Gastroesophageal sphincter (tissue), 4 donors: ENCODE data around the gene CHD6. TPM values are rescaled to one million over a fixed set of nuclear protein-coding genes. Genes with fewer than 3 reads are reported as not detected.
A peak's percentile ranks its signal among the peaks of the same experiment; 100 is the strongest.

ENCODE experiments used
- ATAC-seq: fragments of 150-250 bp; one replicate; pipeline ENCODE4 v1.9.1; 2016; ENCODE audit warnings: mild to moderate bottlenecking, moderate library complexity
- H3K27ac ChIP-seq, 4 donors: fragments of 200-600 bp; sonication (generic) in 3 of 4; 1 replicate in 3 of 4; 2 replicates in 1 of 4; pipeline ENCODE4 v1.5.1; 2016 to 2019
- H3K27me3 ChIP-seq: fragments of 200-600 bp; sonication (generic); one replicate; pipeline ENCODE4 v1.5.1; 2019
- H3K36me3 ChIP-seq, 2 donors: fragments of 200-600 bp; sonication (generic); one replicate each; pipeline ENCODE4 v1.5.1; 2019; ENCODE audit warnings: control low read depth in 1 of 2
- H3K4me1 ChIP-seq, 3 donors: fragments of 200-600 bp; sonication (generic); 1 replicate in 2 of 3; 2 replicates in 1 of 3; pipeline ENCODE4 v1.5.1; 2016 to 2019; ENCODE audit warnings: control low read depth in 2 of 3
- H3K4me3 ChIP-seq, 2 donors: fragments of 200-600 bp; sonication (generic); one replicate each; pipeline ENCODE4 v1.5.1; 2019; ENCODE audit warnings: mild to moderate bottlenecking in 1 of 2, moderate library complexity in 1 of 2
- H3K9me3 ChIP-seq, 3 donors: fragments of 200-600 bp; sonication (generic); one replicate each; pipeline ENCODE4 v1.5.1; 2017 to 2019; ENCODE audit warnings: control low read depth in 2 of 3
- EP300 ChIP-seq: sonication (generic); formaldehyde crosslinking; IDR thresholded peaks from one replicate; pipeline ENCODE4 v1.6.1; 2017; ENCODE audit warnings: antibody characterized with exemption, mild to moderate bottlenecking
- POLR2A ChIP-seq, 2 donors: fragments of 450-650 bp; IDR thresholded peaks; one replicate each; pipeline ENCODE4 v1.6.1; 2017; ENCODE audit warnings: antibody characterized with exemption in 2 of 2, mild to moderate bottlenecking in 2 of 2, moderate library complexity in 1 of 2
- POLR2AphosphoS5 ChIP-seq: sonication (generic); formaldehyde crosslinking; IDR thresholded peaks from one replicate; pipeline ENCODE4 v1.6.1; 2017; ENCODE audit warnings: antibody characterized with exemption
- WGBS, 2 donors: methylation state at CpG; one replicate each; pipeline ENCODE4 v1.1.5; 2018; ENCODE audit warnings: low coverage in 1 of 2; 5-methylcytosine and 5-hydroxymethylcytosine counted together
- total RNA-seq, 4 donors: library from RNA; depleted of rRNA; stranded (reverse); fragments of >200 nt; gene quantifications; one replicate each; pipeline ENCODE4 v1.1.0, GENCODE V29; 2016
- TF ChIP-seq, protein P1 (sequence below), 4 experiments: fragments of 200-600 bp in 2 of 4; fragments of 450-650 bp in 2 of 4; sonication (generic) in 1 of 4; IDR thresholded peaks; one replicate each; pipeline ENCODE4 v1.5.1; 2017 to 2019; ENCODE audit warnings: antibody characterized with exemption in 4 of 4, mild to moderate bottlenecking in 2 of 4, moderate library complexity in 2 of 4

The CHD6 gene
- total RNA-seq, 4 donors from 2014 or later, result 37.4 to 58.3 (median 40.4) TPM

DNA sequence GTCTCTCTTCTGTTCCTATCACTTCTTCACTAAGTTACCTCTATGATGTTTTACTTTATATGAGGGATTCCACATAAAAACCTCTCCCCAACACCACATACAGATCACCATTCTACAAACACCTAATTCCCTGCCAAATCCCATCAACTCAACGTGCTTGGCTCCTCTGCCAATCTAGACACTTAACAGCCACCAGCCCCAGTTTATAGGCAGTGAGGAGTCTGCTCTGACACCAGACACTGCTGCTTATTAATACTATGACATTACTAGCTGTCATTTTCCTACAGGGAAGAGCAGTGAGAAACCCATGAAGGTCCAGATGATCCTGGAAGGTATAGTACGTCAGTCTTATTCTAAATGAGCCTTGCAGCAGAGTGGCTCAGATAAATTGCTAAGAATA, 104.3 kb downstream of the CHD6 start:
- WGBS, 2 donors, result 75 to 81% methylated on average over 2 of the region's 2 CpGs
- ATAC-seq, result no peak
- Histone ChIP-seq H3K27me3 (no peaks in the 10 kb centered on the region), H3K27ac (no peak overlapping the region), H3K9me3 (no peaks in the 10 kb centered on the region), H3K36me3 (peaks cover 0 to 27% of the 10 kb centered on the region in 2 donors), H3K4me1 (peaks cover 3 to 35% (median 8%) of the 10 kb centered on the region in 3 donors), H3K4me3 (no peak overlapping the region)
- TF ChIP-seq EP300 (no peak), POLR2AphosphoS5 (no peak), POLR2A (IDR thresholded peaks at IDR 0.05) (no peak)
- TF ChIP-seq, protein P1, sequence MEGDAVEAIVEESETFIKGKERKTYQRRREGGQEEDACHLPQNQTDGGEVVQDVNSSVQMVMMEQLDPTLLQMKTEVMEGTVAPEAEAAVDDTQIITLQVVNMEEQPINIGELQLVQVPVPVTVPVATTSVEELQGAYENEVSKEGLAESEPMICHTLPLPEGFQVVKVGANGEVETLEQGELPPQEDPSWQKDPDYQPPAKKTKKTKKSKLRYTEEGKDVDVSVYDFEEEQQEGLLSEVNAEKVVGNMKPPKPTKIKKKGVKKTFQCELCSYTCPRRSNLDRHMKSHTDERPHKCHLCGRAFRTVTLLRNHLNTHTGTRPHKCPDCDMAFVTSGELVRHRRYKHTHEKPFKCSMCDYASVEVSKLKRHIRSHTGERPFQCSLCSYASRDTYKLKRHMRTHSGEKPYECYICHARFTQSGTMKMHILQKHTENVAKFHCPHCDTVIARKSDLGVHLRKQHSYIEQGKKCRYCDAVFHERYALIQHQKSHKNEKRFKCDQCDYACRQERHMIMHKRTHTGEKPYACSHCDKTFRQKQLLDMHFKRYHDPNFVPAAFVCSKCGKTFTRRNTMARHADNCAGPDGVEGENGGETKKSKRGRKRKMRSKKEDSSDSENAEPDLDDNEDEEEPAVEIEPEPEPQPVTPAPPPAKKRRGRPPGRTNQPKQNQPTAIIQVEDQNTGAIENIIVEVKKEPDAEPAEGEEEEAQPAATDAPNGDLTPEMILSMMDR (IDR thresholded peaks at IDR 0.05), result no peak

DNA sequence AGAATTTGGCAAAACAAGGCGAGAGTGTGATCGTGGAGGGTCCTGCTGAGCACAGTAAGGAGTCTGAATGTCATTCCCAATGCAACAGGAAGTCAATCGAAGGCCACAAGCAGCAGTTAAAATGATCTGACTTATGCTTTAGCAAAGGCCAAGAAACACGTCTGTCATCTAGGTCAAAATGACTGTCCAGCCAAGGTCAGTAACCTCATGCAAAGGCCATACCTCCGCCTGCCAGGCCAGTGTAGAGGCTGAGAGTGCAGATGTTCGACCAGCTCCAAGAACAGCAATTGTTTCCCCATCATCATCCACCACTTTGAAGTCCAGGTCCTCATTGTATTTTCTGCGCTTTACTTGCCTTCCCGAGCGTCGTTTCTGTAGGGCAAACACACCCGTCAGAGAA, 105.6 kb downstream of the CHD6 start:
- WGBS, 2 donors, result 81 to 90% methylated on average over 7 to 11 of the region's 11 CpGs
- no peak overlapping the region for H3K4me3 ChIP-seq
- peaks cover 7 to 47% (median 8%) of the 10 kb centered on the region in 3 donors for H3K4me1 ChIP-seq
- no peak for ATAC-seq
- peaks cover 0 to 27% of the 10 kb centered on the region in 2 donors for H3K36me3 ChIP-seq
- no peaks in the 10 kb centered on the region for H3K9me3 ChIP-seq
- no peaks in the 10 kb centered on the region for H3K27me3 ChIP-seq
- no peak overlapping the region for H3K27ac ChIP-seq
- TF ChIP-seq, protein P1 (IDR thresholded peaks at IDR 0.05), result no peak
- TF ChIP-seq POLR2AphosphoS5, result no peak
- no peak for TF ChIP-seq EP300
- no peak for TF ChIP-seq POLR2A (IDR thresholded peaks at IDR 0.05)

DNA sequence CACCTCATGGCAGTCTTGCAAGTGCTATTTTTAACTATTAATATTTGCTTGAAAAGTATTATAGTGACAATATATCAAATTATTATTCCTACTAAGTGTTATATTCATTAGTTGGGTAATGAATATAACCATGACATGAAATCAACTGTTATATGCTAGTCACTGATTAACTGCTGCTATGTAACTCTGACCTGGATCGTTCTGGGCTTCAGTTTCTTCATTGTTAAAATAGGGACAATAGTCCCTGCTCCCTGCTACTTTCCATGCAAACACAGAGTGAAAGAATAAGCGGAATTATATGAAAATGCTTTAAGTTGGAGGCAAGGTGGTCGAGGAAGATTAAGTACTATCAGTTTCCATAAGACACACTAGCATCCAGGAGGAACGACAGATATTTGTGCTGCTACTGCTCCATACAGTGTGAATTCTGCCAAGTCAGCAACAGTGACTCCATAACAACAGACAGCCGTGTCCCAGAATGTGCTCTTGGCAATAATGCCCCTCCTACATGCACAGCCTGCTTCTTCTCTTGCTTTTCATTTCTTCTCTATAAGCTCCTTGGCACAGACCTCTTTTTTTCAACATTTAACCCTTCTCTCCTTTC, 107.2 kb downstream of the CHD6 start:
- Histone ChIP-seq H3K36me3 (peaks cover 0 to 27% of the 10 kb centered on the region in 2 donors), H3K4me3 (no peak overlapping the region), H3K27me3 (no peaks in the 10 kb centered on the region), H3K4me1 (peaks cover 7 to 56% (median 8%) of the 10 kb centered on the region in 3 donors), H3K27ac (peak overlapping the region in 2 of 4 donors; percentile 16 to 67), H3K9me3 (no peaks in the 10 kb centered on the region)
- TF ChIP-seq POLR2AphosphoS5 (no peak), EP300 (no peak), POLR2A (IDR thresholded peaks at IDR 0.05) (no peak)
- TF ChIP-seq, protein P1 (IDR thresholded peaks at IDR 0.05), result no peak
- no peak for ATAC-seq
- 42 to 45% methylated on average over 5 of the region's 5 CpGs for WGBS, 2 donors

DNA sequence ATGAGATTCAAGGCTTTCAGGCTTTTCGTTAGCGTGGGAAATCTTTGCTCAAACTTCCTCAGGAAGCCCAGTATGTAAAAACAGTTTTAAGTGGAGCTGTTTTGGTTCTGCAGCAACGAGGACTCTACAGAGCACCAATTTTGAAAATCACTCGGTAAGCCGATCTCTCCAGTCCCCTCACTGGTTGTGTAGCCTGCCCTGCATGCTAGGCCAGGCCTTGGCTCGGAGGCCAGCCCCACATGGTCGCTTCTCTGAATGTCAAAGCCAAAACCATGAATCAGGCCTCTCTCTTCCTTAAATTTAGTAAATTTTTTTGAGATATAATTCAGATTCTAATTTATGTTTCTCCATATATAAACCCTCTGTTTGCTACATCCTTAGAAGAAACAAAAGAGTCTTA, 108.0 kb downstream of the CHD6 start:
- Histone ChIP-seq H3K27me3 (no peaks in the 10 kb centered on the region), H3K27ac (peak overlapping the region; percentile 16 to 67 (median 40)), H3K4me3 (no peak overlapping the region), H3K9me3 (peaks cover 0 to under 1% (median 0%) of the 10 kb centered on the region in 3 donors), H3K36me3 (peaks cover 0 to 27% of the 10 kb centered on the region in 2 donors), H3K4me1 (peaks cover 7 to 56% (median 8%) of the 10 kb centered on the region in 3 donors)
- ATAC-seq, result no peak
- TF ChIP-seq POLR2A (IDR thresholded peaks at IDR 0.05) (no peak), POLR2AphosphoS5 (no peak), EP300 (no peak)
- TF ChIP-seq, protein P1 (IDR thresholded peaks at IDR 0.05), result no peak
- 20 to 30% methylated on average over 3 to 7 of the region's 7 CpGs for WGBS, 2 donors
